Ovary (tissue), 9 donors: ENCODE data around the gene PABPC4L. TPM values are rescaled to one million over a fixed set of nuclear protein-coding genes. Genes with fewer than 3 reads are reported as not detected.

Experiments
- DNase-seq, 5 donors: peaks; one replicate each; pipeline ENCODE4 v3.0.0-alpha.2; 2019 to 2020
- H3K27ac ChIP-seq, 2 donors: fragments of 200-600 bp; one replicate each; pipeline versions ENCODE4 v1.5.1 to v1.8.0; 2019 to 2022
- H3K27me3 ChIP-seq: fragments of 200-600 bp; one replicate; pipeline ENCODE4 v1.8.0; 2022
- H3K36me3 ChIP-seq: fragments of 200-600 bp; sonication (generic); one replicate; pipeline ENCODE4 v1.5.1; 2019
- H3K4me1 ChIP-seq: one replicate; pipeline ENCODE4 v1.8.1; 2013; ENCODE audit warnings: mild to moderate bottlenecking, moderate library complexity; ENCODE audit not compliant: insufficient read depth
- H3K4me3 ChIP-seq: fragments of 200-600 bp; sonication (generic); one replicate; pipeline ENCODE4 v1.5.1; 2017
- H3K9me3 ChIP-seq, 2 donors: fragments of 200-600 bp in 1 of 2; sonication (generic) in 1 of 2; one replicate each; pipeline versions ENCODE4 v1.5.1 to v1.8.1; 2013 to 2019; ENCODE audit warnings: mild to moderate bottlenecking in 1 of 2, moderate library complexity in 1 of 2
- EP300 ChIP-seq: sonication (generic); formaldehyde crosslinking; IDR thresholded peaks from one replicate; pipeline ENCODE4 v1.6.1; 2017; ENCODE audit warnings: antibody characterized with exemption
- POLR2A ChIP-seq: fragments of 450-650 bp; IDR thresholded peaks from one replicate; pipeline ENCODE4 v1.6.1; 2017; ENCODE audit warnings: antibody characterized with exemption, mild to moderate bottlenecking, moderate library complexity
- WGBS, 3 donors: extraction: QIAGEN DNeasy Blood & Tissue Kit in 1 of 3; methylation state at CpG; one replicate each; pipeline versions ENCODE4 v1.1.5 to v1.1.7; 2013 to 2017; 5-methylcytosine and 5-hydroxymethylcytosine counted together
- intact Hi-C, 4 donors: fragments of 100-400 bp; cut with DNase I; formaldehyde crosslinking; loops; one replicate each; pipeline versions ENCODE4 v1.11.0 to v1.15.1; 2022 to 2023
- polyA plus RNA-seq, 2 donors: library from polyadenylated mRNA; stranded (reverse); fragments of 200-250 nt in 1 of 2; fragments of 350-450 nt in 1 of 2; fragmentation: Illumina TruSeq in 1 of 2; extraction: RNeasy Lipid Tissue Mini Kit (QIAGEN cat#74804) in 1 of 2; gene quantifications; one replicate each; pipeline ENCODE4 v1.2.3, GENCODE V29; 2013 to 2014
- total RNA-seq, 7 donors: library from RNA; depleted of rRNA in 2 of 7; stranded (reverse); fragments of >200 nt in 2 of 7; fragmentation: NEBNext Ultra II Directional in 3 of 7; extraction: Animal tissue kit (Norgen Biotek cat#: 25700) in 3 of 7; gene quantifications; one replicate each; pipeline versions ENCODE4 v1.1.0 to v1.2.4, GENCODE V29; 2016 to 2023
- TF ChIP-seq, protein P1 (sequence below), 3 donors: fragments of 450-650 bp in 2 of 3; fragments of 200-600 bp in 1 of 3; IDR thresholded peaks; one replicate each; pipeline versions ENCODE4 v1.5.1 to v1.8.0; 2016 to 2022; ENCODE audit warnings: antibody characterized with exemption in 3 of 3, mild to moderate bottlenecking in 1 of 3
- donor health status: DM: no; HTN: no; CAD: no; lungs with moderate emphysema.
- donor health status: DM: no; HTN: no; CAD: no.
- donor health status: Bipolar disorder and iron deficiency.
- donor health status: DM: yes; HTN: yes; CAD: no.
- donor health status: DM: no; HTN: no; CAD: no.
- donor health status: DM: yes; HTN: yes; CAD: no.

PABPC4L gene
- total and polyA plus RNA-seq, 9 donors: 0.38 to 3.0 (median 1.9) TPM

- Histone ChIP-seq H3K27ac (no peak overlapping the region), H3K9me3 (no peaks in the 10 kb centered on the region), H3K36me3 (no peaks in the 10 kb centered on the region), H3K4me1 (no peaks in the 10 kb centered on the region), H3K4me3 (no peak overlapping the region), H3K27me3 (no peaks in the 10 kb centered on the region)
- intact Hi-C loops: no loop called here
- no peak for DNase-seq
- TF ChIP-seq, protein P1, sequence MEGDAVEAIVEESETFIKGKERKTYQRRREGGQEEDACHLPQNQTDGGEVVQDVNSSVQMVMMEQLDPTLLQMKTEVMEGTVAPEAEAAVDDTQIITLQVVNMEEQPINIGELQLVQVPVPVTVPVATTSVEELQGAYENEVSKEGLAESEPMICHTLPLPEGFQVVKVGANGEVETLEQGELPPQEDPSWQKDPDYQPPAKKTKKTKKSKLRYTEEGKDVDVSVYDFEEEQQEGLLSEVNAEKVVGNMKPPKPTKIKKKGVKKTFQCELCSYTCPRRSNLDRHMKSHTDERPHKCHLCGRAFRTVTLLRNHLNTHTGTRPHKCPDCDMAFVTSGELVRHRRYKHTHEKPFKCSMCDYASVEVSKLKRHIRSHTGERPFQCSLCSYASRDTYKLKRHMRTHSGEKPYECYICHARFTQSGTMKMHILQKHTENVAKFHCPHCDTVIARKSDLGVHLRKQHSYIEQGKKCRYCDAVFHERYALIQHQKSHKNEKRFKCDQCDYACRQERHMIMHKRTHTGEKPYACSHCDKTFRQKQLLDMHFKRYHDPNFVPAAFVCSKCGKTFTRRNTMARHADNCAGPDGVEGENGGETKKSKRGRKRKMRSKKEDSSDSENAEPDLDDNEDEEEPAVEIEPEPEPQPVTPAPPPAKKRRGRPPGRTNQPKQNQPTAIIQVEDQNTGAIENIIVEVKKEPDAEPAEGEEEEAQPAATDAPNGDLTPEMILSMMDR (IDR thresholded peaks at IDR 0.05): no peak
- TF ChIP-seq POLR2A (no peak), EP300 (no peak)
- 0 to 60% (median 8%) methylated on average over 1 of the region's 1 CpG for WGBS, 3 donors
Measured at GRCh38 chr4:134189949-134190348, 11.6 kb downstream of the PABPC4L start.

- Histone ChIP-seq H3K4me1 (no peaks in the 10 kb centered on the region), H3K27ac (no peak overlapping the region), H3K9me3 (no peaks in the 10 kb centered on the region), H3K27me3 (no peaks in the 10 kb centered on the region), H3K36me3 (no peaks in the 10 kb centered on the region), H3K4me3 (no peak overlapping the region)
- intact Hi-C loops: no loop called here
- WGBS, 3 donors: 35 to 48% (median 37%) methylated on average over 1 of the region's 1 CpG
- TF ChIP-seq EP300: no peak
- TF ChIP-seq POLR2A: no peak
- TF ChIP-seq, protein P1 (IDR thresholded peaks at IDR 0.05): no peak
- no peak for DNase-seq
Measured at GRCh38 chr4:134189480-134189879, 12.1 kb downstream of the PABPC4L start.

DNA sequence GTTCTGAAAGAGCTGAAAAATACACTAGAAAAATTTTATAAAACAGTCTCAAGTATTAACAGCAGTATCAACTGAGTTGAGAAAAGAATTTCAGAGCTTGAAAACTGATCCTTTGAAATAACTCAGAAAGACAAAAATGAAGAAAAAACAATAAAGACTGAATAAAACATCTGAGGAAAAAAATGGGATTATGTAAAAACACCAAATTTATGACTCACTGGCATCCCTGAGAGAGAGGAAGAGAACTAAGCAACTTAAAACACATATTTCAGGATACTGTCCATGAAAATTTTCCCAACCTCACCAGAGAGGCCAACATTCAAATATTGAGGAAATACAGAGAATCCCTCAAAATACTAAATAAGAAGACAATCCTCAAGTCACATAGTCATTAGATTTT is 22.9 kb downstream of the PABPC4L start:
- Histone ChIP-seq H3K4me1 (no peaks in the 10 kb centered on the region), H3K27ac (no peak overlapping the region), H3K36me3 (no peaks in the 10 kb centered on the region), H3K27me3 (no peaks in the 10 kb centered on the region), H3K9me3 (no peaks in the 10 kb centered on the region), H3K4me3 (no peak overlapping the region)
- no peak for DNase-seq
- TF ChIP-seq, protein P1 (IDR thresholded peaks at IDR 0.05): no peak
- TF ChIP-seq POLR2A (no peak), EP300 (no peak)
- intact Hi-C loops: loop anchor here in 1 of 4 donors (5.0 kb wide), 1 partner anchor 949 kb away; no protein-coding TSS in a partner anchor

- no peak overlapping the region for H3K4me3 ChIP-seq
- intact Hi-C loops: no loop called here
- WGBS, 3 donors: 91 to 100% (median 94%) methylated on average over 1 of the region's 1 CpG
Measured at GRCh38 chr4:134174271-134174670, 27.3 kb downstream of the PABPC4L start.

More at GRCh38 chr4:134174271-134174670, 27.3 kb downstream of the PABPC4L start:
- no peaks in the 10 kb centered on the region for H3K36me3 ChIP-seq
- no peak for DNase-seq
- H3K4me1 ChIP-seq: no peaks in the 10 kb centered on the region
- H3K27ac ChIP-seq: no peak overlapping the region
- TF ChIP-seq EP300 (no peak), POLR2A (no peak)
- TF ChIP-seq, protein P1 (IDR thresholded peaks at IDR 0.05): no peak
- H3K27me3 ChIP-seq: no peaks in the 10 kb centered on the region
- no peaks in the 10 kb centered on the region for H3K9me3 ChIP-seq
